ENCODE results near the gene SPOCK3. TPM values are rescaled to one million over a fixed set of nuclear protein-coding genes. Genes with fewer than 3 reads are reported as not detected.

SPOCK3 gene
- total RNA-seq, 2 experiments from 2014 or later: not detected

- Histone ChIP-seq H2AFZ (ENCODE audit: low read length) (no peak overlapping the region), H3K4me1 (ENCODE audit: insufficient read depth, low read length, poor library complexity, severe bottlenecking) (no peaks in the 10 kb centered on the region), H3K79me2 (ENCODE audit: insufficient read depth, low read depth, low read length) (no peaks in the 10 kb centered on the region), H4K20me1 (ENCODE audit: insufficient read depth, low read length) (no peaks in the 10 kb centered on the region), H3K36me3 (ENCODE audit: insufficient read depth, low read length) (no peaks in the 10 kb centered on the region), H3K4me2 (ENCODE audit: low read length) (no peak overlapping the region), H3K4me3 (ENCODE audit: low read depth, low read length, poor library complexity, severe bottlenecking) (no peak overlapping the region), H3K9me3 (ENCODE audit: low read length) (no peaks in the 10 kb centered on the region), H3K27ac (ENCODE audit: low read depth, low read length, poor library complexity, severe bottlenecking) (no peak overlapping the region), H3K9me2 (ENCODE audit: insufficient read depth, low read length) (no peaks in the 10 kb centered on the region)
- ChIA-PET POLR2A (no interaction called here), CTCF (ENCODE audit: unreplicated experiment) (no interaction called here)
- BruUV-seq (replicated peaks): no TSS peak
- intact Hi-C loops (cut with micrococcal nuclease; ENCODE audit: unreplicated experiment): no loop called here
- DNase-seq (ENCODE audit: low spot score): no peak
- no peak for TF ChIP-seq CTCF (conservative IDR thresholded peaks at IDR 0.05; ENCODE audit: low read length)
- no peak for TF ChIP-seq EZH2phosphoT487 (IDR thresholded peaks at IDR 0.05; ENCODE audit: borderline replicate concordance, low read depth, low read length)
Observed at GRCh38 chr4:167210166-167210565, 24.1 kb downstream of the SPOCK3 start.

GRCh38 chr4:167196344-167197012, 37.8 kb downstream of the SPOCK3 start:
- intact Hi-C loops (cut with micrococcal nuclease; ENCODE audit: unreplicated experiment): no loop called here
- DNase-seq (ENCODE audit: low spot score): no peak
- Histone ChIP-seq H3K79me2 (ENCODE audit: insufficient read depth, low read depth, low read length) (no peaks in the 10 kb centered on the region), H3K9me2 (ENCODE audit: insufficient read depth, low read length) (no peaks in the 10 kb centered on the region), H3K9me3 (ENCODE audit: low read length) (no peaks in the 10 kb centered on the region), H3K4me2 (ENCODE audit: low read length) (no peak overlapping the region), H3K36me3 (ENCODE audit: insufficient read depth, low read length) (no peaks in the 10 kb centered on the region), H4K20me1 (ENCODE audit: insufficient read depth, low read length) (no peaks in the 10 kb centered on the region), H2AFZ (ENCODE audit: low read length) (no peak overlapping the region), H3K27ac (ENCODE audit: low read depth, low read length, poor library complexity, severe bottlenecking) (no peak overlapping the region), H3K4me3 (ENCODE audit: low read depth, low read length, poor library complexity, severe bottlenecking) (no peak overlapping the region), H3K4me1 (ENCODE audit: insufficient read depth, low read length, poor library complexity, severe bottlenecking) (no peaks in the 10 kb centered on the region)
- POLR2A ChIA-PET: interaction anchor here (0.9 kb wide), 1 partner anchor 11 kb away, joined by 6 read pairs; no protein-coding TSS in a partner anchor
- BruUV-seq (replicated peaks): no TSS peak
- CTCF ChIA-PET (ENCODE audit: unreplicated experiment): no interaction called here
- TF ChIP-seq CTCF (conservative IDR thresholded peaks at IDR 0.05; ENCODE audit: low read length) (no peak), EZH2phosphoT487 (IDR thresholded peaks at IDR 0.05; ENCODE audit: borderline replicate concordance, low read depth, low read length) (no peak)

GRCh38 chr4:167190379-167190778, 43.9 kb downstream of the SPOCK3 start:
- Histone ChIP-seq H2AFZ (ENCODE audit: low read length) (no peak overlapping the region), H3K4me1 (ENCODE audit: insufficient read depth, low read length, poor library complexity, severe bottlenecking) (no peaks in the 10 kb centered on the region), H3K79me2 (ENCODE audit: insufficient read depth, low read depth, low read length) (no peaks in the 10 kb centered on the region), H3K9me3 (ENCODE audit: low read length) (no peaks in the 10 kb centered on the region), H4K20me1 (ENCODE audit: insufficient read depth, low read length) (no peaks in the 10 kb centered on the region), H3K4me2 (ENCODE audit: low read length) (no peak overlapping the region), H3K4me3 (ENCODE audit: low read depth, low read length, poor library complexity, severe bottlenecking) (no peak overlapping the region), H3K9me2 (ENCODE audit: insufficient read depth, low read length) (no peaks in the 10 kb centered on the region), H3K36me3 (ENCODE audit: insufficient read depth, low read length) (no peaks in the 10 kb centered on the region), H3K27ac (ENCODE audit: low read depth, low read length, poor library complexity, severe bottlenecking) (no peak overlapping the region)
- no peak for TF ChIP-seq CTCF (conservative IDR thresholded peaks at IDR 0.05; ENCODE audit: low read length)
- ChIA-PET POLR2A (no interaction called here), CTCF (ENCODE audit: unreplicated experiment) (no interaction called here)
- intact Hi-C loops (cut with micrococcal nuclease; ENCODE audit: unreplicated experiment): no loop called here
- DNase-seq (ENCODE audit: low spot score): no peak
- no TSS peak for BruUV-seq (replicated peaks)
